ENCODE results near the gene UHRF1.

DNA sequence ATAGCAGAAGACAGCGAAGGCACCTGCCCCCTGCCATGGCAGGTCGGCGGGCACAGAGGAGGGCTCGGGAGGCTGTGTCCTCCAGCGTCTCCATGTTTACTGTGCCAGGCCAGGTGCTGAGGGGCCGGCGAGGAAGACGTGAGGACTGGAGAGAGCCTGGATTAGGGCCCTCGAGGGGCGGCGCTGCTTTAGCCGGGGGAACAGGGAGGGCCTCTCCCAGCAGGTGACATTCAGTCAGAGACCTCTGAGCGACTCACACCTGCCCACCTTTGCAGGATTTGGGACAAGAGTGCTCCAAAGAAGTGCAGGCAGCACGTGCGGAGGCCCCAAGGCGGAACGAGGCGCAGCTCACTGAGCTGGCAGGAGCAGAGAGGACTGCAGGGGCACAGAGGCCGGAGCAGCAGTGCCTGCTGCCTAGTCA, 77.2 kb downstream of the UHRF1 start:
- TF ChIP-seq, protein P1, sequence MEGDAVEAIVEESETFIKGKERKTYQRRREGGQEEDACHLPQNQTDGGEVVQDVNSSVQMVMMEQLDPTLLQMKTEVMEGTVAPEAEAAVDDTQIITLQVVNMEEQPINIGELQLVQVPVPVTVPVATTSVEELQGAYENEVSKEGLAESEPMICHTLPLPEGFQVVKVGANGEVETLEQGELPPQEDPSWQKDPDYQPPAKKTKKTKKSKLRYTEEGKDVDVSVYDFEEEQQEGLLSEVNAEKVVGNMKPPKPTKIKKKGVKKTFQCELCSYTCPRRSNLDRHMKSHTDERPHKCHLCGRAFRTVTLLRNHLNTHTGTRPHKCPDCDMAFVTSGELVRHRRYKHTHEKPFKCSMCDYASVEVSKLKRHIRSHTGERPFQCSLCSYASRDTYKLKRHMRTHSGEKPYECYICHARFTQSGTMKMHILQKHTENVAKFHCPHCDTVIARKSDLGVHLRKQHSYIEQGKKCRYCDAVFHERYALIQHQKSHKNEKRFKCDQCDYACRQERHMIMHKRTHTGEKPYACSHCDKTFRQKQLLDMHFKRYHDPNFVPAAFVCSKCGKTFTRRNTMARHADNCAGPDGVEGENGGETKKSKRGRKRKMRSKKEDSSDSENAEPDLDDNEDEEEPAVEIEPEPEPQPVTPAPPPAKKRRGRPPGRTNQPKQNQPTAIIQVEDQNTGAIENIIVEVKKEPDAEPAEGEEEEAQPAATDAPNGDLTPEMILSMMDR (IDR thresholded peaks at IDR 0.05), result no peak
- no peak for TF ChIP-seq POLR2AphosphoS5 (IDR thresholded peaks at IDR 0.05)

Measured in breast epithelium (tissue), 3 donors.